ENCODE results near the gene MEF2A.

The MEF2A gene

GRCh38 chr15:99736702-99737101, 170.9 kb downstream of the MEF2A start:
- no peak for DNase-seq
- no peak overlapping the region for H3K4me3 ChIP-seq
- intact Hi-C loops (cut with DNase I; ENCODE audit: low total_unique reads): no loop called here
- no peaks in the 10 kb centered on the region for H3K9me3 ChIP-seq
- H3K27ac ChIP-seq: no peak overlapping the region
- no peaks in the 10 kb centered on the region for H3K36me3 ChIP-seq
- H3K27me3 ChIP-seq: no peaks in the 10 kb centered on the region
- no peak for TF ChIP-seq CTCF (IDR thresholded peaks at IDR 0.05)
- H3K4me1 ChIP-seq: peaks cover 1 to 6% (median 5%) of the 10 kb centered on the region in 4 donors

DNA sequence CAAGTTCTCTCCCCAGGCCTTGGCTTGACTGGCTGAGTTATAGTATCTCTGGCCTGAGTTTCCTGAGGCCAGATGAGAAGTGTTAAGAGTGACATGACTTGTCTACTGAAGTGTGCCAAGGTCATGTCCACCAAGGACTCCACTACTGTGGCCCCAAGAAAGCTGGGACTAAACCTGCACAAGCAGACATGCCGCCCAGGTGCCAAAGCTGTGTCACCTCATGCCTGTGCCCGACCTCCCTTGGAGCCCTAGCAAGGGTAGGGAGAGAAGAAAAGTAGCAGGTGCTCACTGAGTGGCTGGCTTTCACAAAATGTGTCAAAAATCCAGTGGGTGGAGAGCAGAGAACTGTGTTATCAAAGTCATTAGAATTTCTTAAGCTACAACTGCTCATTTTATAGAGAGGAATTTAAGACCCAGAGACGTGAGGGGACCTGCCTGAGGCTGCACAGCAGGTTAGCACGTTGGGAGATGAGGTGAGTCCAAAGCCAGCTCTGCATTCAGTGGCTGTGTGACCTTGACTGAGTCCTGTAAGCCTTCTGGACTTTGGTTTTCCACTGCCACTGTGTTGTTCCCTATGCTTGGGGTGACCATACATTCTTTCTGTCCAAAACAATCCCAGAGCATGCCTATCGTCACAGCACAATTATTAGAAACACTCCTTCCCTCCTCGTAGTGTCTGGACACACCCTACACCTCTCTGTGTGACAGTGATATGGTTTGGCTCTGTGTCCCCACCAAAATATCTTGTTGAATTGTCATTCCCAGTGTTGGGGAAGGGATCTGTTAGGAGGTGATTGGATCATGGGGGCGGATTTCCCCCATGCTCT, 172.4 kb downstream of the MEF2A start:
- Histone ChIP-seq H3K4me3 (no peak overlapping the region), H3K27ac (no peak overlapping the region), H3K4me1 (no peaks in the 10 kb centered on the region), H3K27me3 (no peaks in the 10 kb centered on the region), H3K9me3 (no peaks in the 10 kb centered on the region), H3K36me3 (no peaks in the 10 kb centered on the region)
- no peak for DNase-seq
- no peak for TF ChIP-seq CTCF (IDR thresholded peaks at IDR 0.05)
- intact Hi-C loops (cut with DNase I; ENCODE audit: low total_unique reads): no loop called here

DNA sequence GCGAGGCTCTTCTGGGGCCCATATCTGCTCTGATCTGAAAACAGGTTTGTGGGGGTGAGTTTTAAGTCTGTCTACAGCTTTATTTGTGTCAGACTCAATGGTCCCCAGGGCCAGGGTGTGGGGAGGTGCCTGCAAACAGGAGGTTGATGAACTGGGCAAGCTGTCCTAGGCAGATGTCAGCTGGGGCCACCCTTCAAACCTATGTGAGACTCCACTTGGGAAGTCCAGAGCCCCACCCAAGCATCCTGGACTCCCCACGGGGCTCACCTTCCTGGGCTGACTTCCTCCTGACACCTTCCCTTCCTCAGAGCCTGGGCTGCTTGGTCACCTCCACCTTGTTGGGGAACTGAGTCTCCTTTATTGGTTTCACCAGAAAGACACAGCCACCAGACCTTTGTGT, 176.1 kb downstream of the MEF2A start:
- no peak for TF ChIP-seq CTCF (IDR thresholded peaks at IDR 0.05)
- H3K9me3 ChIP-seq: no peaks in the 10 kb centered on the region
- H3K27ac ChIP-seq: no peak overlapping the region
- no peaks in the 10 kb centered on the region for H3K4me1 ChIP-seq
- H3K4me3 ChIP-seq: no peak overlapping the region
- no peak for DNase-seq
- intact Hi-C loops (cut with DNase I; ENCODE audit: low total_unique reads): no loop called here
- no peaks in the 10 kb centered on the region for H3K36me3 ChIP-seq
- no peaks in the 10 kb centered on the region for H3K27me3 ChIP-seq

DNA sequence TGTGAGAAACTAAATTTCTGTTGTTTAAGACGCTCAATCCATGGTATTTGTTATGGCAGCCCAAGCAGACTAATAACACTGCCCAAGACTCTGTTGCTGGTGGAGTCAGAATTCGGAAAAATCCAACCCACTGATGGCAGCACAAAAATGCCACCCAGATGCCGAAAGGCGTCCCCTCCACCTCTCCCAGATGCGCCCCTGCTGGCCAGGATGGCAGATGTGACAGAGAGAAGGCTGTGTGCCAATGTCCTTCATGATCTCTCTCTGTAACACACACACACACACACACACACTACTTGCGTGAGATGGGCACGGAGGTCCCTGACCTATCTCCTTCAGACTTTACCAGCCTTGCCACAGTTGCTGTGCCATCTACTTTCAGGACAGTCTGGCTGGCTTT, 178.4 kb downstream of the MEF2A start:
- Histone ChIP-seq H3K36me3 (no peaks in the 10 kb centered on the region), H3K9me3 (no peaks in the 10 kb centered on the region), H3K27me3 (no peaks in the 10 kb centered on the region), H3K27ac (no peak overlapping the region), H3K4me1 (no peaks in the 10 kb centered on the region), H3K4me3 (no peak overlapping the region)
- no peak for DNase-seq
- no peak for TF ChIP-seq CTCF (IDR thresholded peaks at IDR 0.05)
- intact Hi-C loops (cut with DNase I; ENCODE audit: low total_unique reads): no loop called here

DNA sequence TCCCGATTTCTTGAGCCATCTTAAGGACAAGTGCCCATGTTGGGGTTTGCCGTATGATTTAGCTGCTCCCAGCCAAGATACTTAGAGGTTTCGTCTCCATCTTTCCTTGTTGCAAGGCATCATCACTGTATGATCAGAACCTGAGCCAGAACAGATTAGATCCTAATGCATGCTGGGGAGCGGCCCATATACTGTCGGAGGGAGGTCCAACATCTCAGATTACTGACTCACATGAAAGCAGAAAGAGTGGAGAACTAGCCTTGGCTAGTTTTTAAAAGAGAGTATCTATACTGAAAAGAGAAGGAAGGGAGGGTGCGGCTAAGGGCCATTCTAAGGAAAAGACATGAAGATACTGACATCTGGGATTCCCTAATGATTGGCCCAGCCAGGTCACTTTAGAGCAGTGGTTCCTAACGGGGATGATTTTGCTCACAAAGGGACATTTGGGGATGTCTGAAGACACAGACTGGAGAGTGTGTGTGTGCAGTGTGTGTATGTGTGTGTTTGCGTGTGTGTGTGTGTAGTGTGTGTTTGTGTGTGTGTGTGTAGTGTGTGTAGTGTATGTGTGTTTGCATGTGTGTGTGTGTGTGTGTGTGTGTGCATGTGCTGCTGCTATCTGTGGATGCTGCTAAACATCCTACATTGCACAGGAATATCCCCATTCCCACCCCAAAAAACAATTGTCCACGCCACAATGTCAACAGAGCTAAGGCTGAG, 179.7 kb downstream of the MEF2A start:
- no peak for TF ChIP-seq CTCF (IDR thresholded peaks at IDR 0.05)
- no peaks in the 10 kb centered on the region for H3K27me3 ChIP-seq
- no peak for DNase-seq
- H3K36me3 ChIP-seq: no peaks in the 10 kb centered on the region
- no peak overlapping the region for H3K4me3 ChIP-seq
- H3K9me3 ChIP-seq: no peaks in the 10 kb centered on the region
- intact Hi-C loops (cut with DNase I; ENCODE audit: low total_unique reads): no loop called here
- H3K27ac ChIP-seq: no peak overlapping the region
- H3K4me1 ChIP-seq: no peaks in the 10 kb centered on the region
